ENCODE measurements around the gene KICS2. TPM values are rescaled to one million over a fixed set of nuclear protein-coding genes. Genes with fewer than 3 reads are reported as not detected.

The KICS2 gene
- total and polyA plus RNA-seq, 2 of the 13 experiments (the other 11 are each of a cell fraction or from before 2014, with no cell fraction given) = 3.5 to 6.6 TPM

GRCh38 chr12:64222009-64222765 lies at the start of gene KICS2 (continued):
- peak; percentile 73; the same call in 1 of the 2 replicates for TF ChIP-seq PRDM10 (CRISPR knock-in tag; IDR thresholded peaks at IDR 0.05; ENCODE audit: low read depth)
- TF ChIP-seq HOXD1 (CRISPR knock-in tag; IDR thresholded peaks at IDR 0.05) = 0 out of 2 replicates have a peak, but pooled peaks have one; percentile 25
- TF ChIP-seq ZNF280B (CRISPR knock-in tag; IDR thresholded peaks at IDR 0.05; ENCODE audit: borderline replicate concordance) = 0 out of 2 replicates have a peak, but pooled peaks have one; percentile 33
- TF ChIP-seq KDM5B (CRISPR knock-in tag; IDR thresholded peaks at IDR 0.05; ENCODE audit: borderline replicate concordance) = peak; percentile 76
- no peak; the same call in 1 of the 2 replicates for TF ChIP-seq NFYB (CRISPR knock-in tag; IDR thresholded peaks at IDR 0.05)
- no peak for TF ChIP-seq NAIF1 (CRISPR knock-in tag; IDR thresholded peaks at IDR 0.05; ENCODE audit: borderline replicate concordance)
- TF ChIP-seq SKI (IDR thresholded peaks at IDR 0.05; ENCODE audit: partially characterized antibody) = no peak
- peak; percentile 83 for TF ChIP-seq ZNF607 (CRISPR knock-in tag; IDR thresholded peaks at IDR 0.05; ENCODE audit: borderline replicate concordance)
- TF ChIP-seq SAP130 (CRISPR knock-in tag; IDR thresholded peaks at IDR 0.05; ENCODE audit: low read depth) = peak; percentile 100
- TF ChIP-seq ZNF350 (CRISPR knock-in tag; IDR thresholded peaks at IDR 0.05; ENCODE audit: borderline replicate concordance, low read depth) = peak; percentile 84; the same call in 1 of the 2 replicates
- 0 out of 2 replicates have a peak, but pooled peaks have one; percentile 55 for TF ChIP-seq ZNF503 (CRISPR knock-in tag; IDR thresholded peaks at IDR 0.05)
- no peak for TF ChIP-seq NCOR1 (IDR thresholded peaks at IDR 0.05; ENCODE audit: borderline replicate concordance, low read length)
- peak; percentile 61; the same call in 1 of the 2 replicates for TF ChIP-seq MEF2D (CRISPR knock-in tag; IDR thresholded peaks at IDR 0.05)
- peak; percentile 77; the same call in 1 of the 2 replicates for TF ChIP-seq SPEN (CRISPR knock-in tag; IDR thresholded peaks at IDR 0.05; ENCODE audit: low read depth)
- peak; percentile 66; the same call in 1 of the 2 replicates for TF ChIP-seq ISL2 (CRISPR knock-in tag; IDR thresholded peaks at IDR 0.05)
- TF ChIP-seq ZSCAN29 (CRISPR knock-in tag; conservative IDR thresholded peaks at IDR 0.05) = no peak
- TF ChIP-seq NFKBIZ (CRISPR knock-in tag; IDR thresholded peaks at IDR 0.05) = 0 out of 2 replicates have a peak, but pooled peaks have one; percentile 69
- peak; percentile 55; the same call in 1 of the 2 replicates for TF ChIP-seq RXRB (CRISPR knock-in tag; IDR thresholded peaks at IDR 0.05; ENCODE audit: borderline replicate concordance)
- TF ChIP-seq GABPA (IDR thresholded peaks at IDR 0.05; ENCODE audit: low read depth, low read length) = no peak
- peak; percentile 63 for TF ChIP-seq GABPA (CRISPR knock-in tag; IDR thresholded peaks at IDR 0.05; ENCODE audit: low read depth)
- peak; percentile 41 for TF ChIP-seq TEAD3 (CRISPR knock-in tag; optimal IDR thresholded peaks at IDR 0.05; ENCODE audit: borderline replicate concordance)
